GM12878 (cell line): ENCODE data around the gene KDM4C. TPM values are rescaled to one million over a fixed set of nuclear protein-coding genes. Genes with fewer than 3 reads are reported as not detected.

Experiments used
- ATAC-seq: fragments of 200-7000 bp; cut with Tn5 transposase; 3 replicates; pipeline ENCODE4 v1.9.1; 2020; ENCODE audit warnings: mild to moderate bottlenecking, moderate library complexity
- BruUV-seq: library from RNA; stranded (reverse); fragments of 400-500 nt; replicated peaks from 2 replicates; lab custom pipeline; 2021; lab: Mats Ljungman, UMichigan
- CTCF ChIA-PET: fragments of 300-600 bp; sonication (Branson Sonifier 250); formaldehyde crosslinking; extraction: SDS; loops from one replicate; lab custom pipeline; 2021; ENCODE audit warnings: inconsistent platforms; lab: Yijun Ruan, JAX
- POLR2A ChIA-PET: fragments of 350-600 bp; formaldehyde crosslinking; extraction: SDS; loops from one replicate; lab custom pipeline; 2021; ENCODE audit warnings: inconsistent platforms; lab: Charles Lee
- RAD21 ChIA-PET: fragments of 300-600 bp; sonication (Branson Sonifier 250); formaldehyde crosslinking; loops from one replicate; lab custom pipeline; 2023; ENCODE audit warnings: antibody characterized with exemption; ENCODE audit not compliant: unreplicated experiment; lab: Charles Lee
- SMC1A ChIA-PET: fragments of 300-600 bp; sonication (Branson Sonifier 250); formaldehyde crosslinking; loops from one replicate; lab custom pipeline; 2023; ENCODE audit not compliant: unreplicated experiment, uncharacterized antibody; lab: Charles Lee
- DNase-seq: peaks from one replicate; pipeline ENCODE4 v3.0.0-alpha.2; 2011; ENCODE audit warnings: low read depth, low spot score
- FAIRE-seq: peaks from 3 replicates; lab custom pipeline; 2011; peaks lifted over from hg19 to GRCh38; lab: Jason Lieb, UNC
- H2AFZ ChIP-seq: 2 replicates; pipeline ENCODE4 v1.6.0; 2011; ENCODE audit warnings: low read depth, low read length, control low read depth; ENCODE audit not compliant: control insufficient read depth
- H3K27ac ChIP-seq: 2 replicates; pipeline ENCODE4 v1.5.1; 2011; ENCODE audit warnings: control low read depth; ENCODE audit not compliant: control insufficient read depth, insufficient read depth
- H3K27me3 ChIP-seq, 2 experiments: replicated peaks in 1 of 2; 2 replicates each; pipeline versions ENCODE4 v1.6.0 to v1.6.1; 2011; ENCODE audit warnings: low read length in 1 of 2; ENCODE audit not compliant: control insufficient read depth in 2 of 2, insufficient read depth in 2 of 2
- H3K36me3 ChIP-seq, 2 experiments: 2 replicates each; pipeline ENCODE4 v1.5.1; 2011; ENCODE audit warnings: low read length in 1 of 2; ENCODE audit not compliant: control insufficient read depth in 2 of 2, insufficient read depth in 2 of 2
- H3K4me1 ChIP-seq: 2 replicates; pipeline ENCODE4 v1.6.1; 2011; ENCODE audit warnings: mild to moderate bottlenecking, low read length, moderate library complexity, mixed read lengths; ENCODE audit not compliant: control insufficient read depth, insufficient read depth
- H3K4me2 ChIP-seq: 2 replicates; pipeline ENCODE4 v1.6.0; 2011; ENCODE audit warnings: control low read depth; ENCODE audit not compliant: control insufficient read depth, insufficient read depth
- H3K4me3 ChIP-seq: fragments of 200-600 bp; sonication (generic); 2 replicates; pipeline ENCODE4 v1.5.1; 2016
- H3K79me2 ChIP-seq: 2 replicates; pipeline ENCODE4 v1.6.0; 2011; ENCODE audit warnings: low read length; ENCODE audit not compliant: control insufficient read depth, insufficient read depth
- H3K9ac ChIP-seq: 2 replicates; pipeline ENCODE4 v1.8.0; 2011; ENCODE audit warnings: low read length, control low read depth, mixed read lengths; ENCODE audit not compliant: control insufficient read depth, insufficient read depth
- H3K9me3 ChIP-seq: replicated peaks from 3 replicates; pipeline ENCODE4 v1.5.1; 2011; ENCODE audit warnings: mild to moderate bottlenecking, low read length; ENCODE audit not compliant: control insufficient read depth, insufficient read depth
- H4K20me1 ChIP-seq: 2 replicates; pipeline ENCODE4 v1.6.0; 2011; ENCODE audit not compliant: control insufficient read depth, insufficient read depth
- ESRRA ChIP-seq: IDR thresholded peaks from 2 replicates; pipeline ENCODE4 v1.6.1; 2012; ENCODE audit warnings: mild to moderate bottlenecking, low read length, improper control_type of control experiment
- MEF2A ChIP-seq: IDR thresholded peaks from 2 replicates; pipeline ENCODE4 v1.6.1; 2011; ENCODE audit warnings: low read depth, mild to moderate bottlenecking, low read length, moderate library complexity; ENCODE audit not compliant: insufficient read depth
- NRF1 ChIP-seq: conservative IDR thresholded peaks from 2 replicates; pipeline ENCODE4 v1.6.1; 2011; ENCODE audit warnings: mild to moderate bottlenecking, low read depth, low read length, improper control_type of control experiment
- TBL1XR1 ChIP-seq: IDR thresholded peaks from 2 replicates; pipeline ENCODE4 v1.6.1; 2012; ENCODE audit warnings: low read depth, low read length, improper control_type of control experiment
- ZBTB40 ChIP-seq: fragments of 450-650 bp; IDR thresholded peaks from 2 replicates; pipeline ENCODE4 v1.6.1; 2016; ENCODE audit warnings: mild to moderate bottlenecking, moderate library complexity, borderline replicate concordance
- WGBS: methylation state at CpG from one replicate; pipeline ENCODE4 v1.1.6; 2016; ENCODE audit warnings: low lambda C conversion rate; ENCODE audit not compliant: insufficient replicate concordance, insufficient coverage; ENCODE audit errors: missing lambda C conversion rate; 5-methylcytosine and 5-hydroxymethylcytosine counted together
- in situ Hi-C: fragments of 300-500 bp; cut with MboI; formaldehyde crosslinking; loops from 9 replicates; pipeline ENCODE4 v1.14.3; 2018; ENCODE audit warnings: mixed read lengths
- intact Hi-C: fragments of 100-400 bp; cut with micrococcal nuclease; formaldehyde crosslinking; loops from one replicate; pipeline ENCODE4 v1.14.2; 2022; ENCODE audit not compliant: unreplicated experiment
- polyA plus RNA-seq, 11 experiments: library from polyadenylated mRNA; depleted of rRNA in 4 of 11; unstranded in 6 of 11; stranded (reverse) in 5 of 11; fragments of >200 nt; fragmentation: Nextera tagmentation in 4 of 11; fragmentation: Illumina TruSeq in 1 of 11; extraction: Ambion mirVana in 4 of 11; extraction: Trizol in 1 of 11; gene quantifications; 1 replicate in 1 of 11; 2 replicates in 10 of 11; pipeline versions ENCODE4 v1.2.1 to v1.2.3, GENCODE V29; 2011 to 2016; ENCODE audit warnings: inconsistent platforms in 2 of 11, missing spikeins in 2 of 11, low read depth in 1 of 11
- total RNA-seq, 4 experiments: library from RNA; depleted of rRNA in 3 of 4; stranded (reverse); fragments of >200 nt in 3 of 4; fragmentation: Illumina TruSeq in 1 of 4; extraction: Trizol in 1 of 4; gene quantifications; 2 replicates each; pipeline versions ENCODE4 v1.2.1 to v1.2.3, GENCODE V29; 2013 to 2021

Gene KDM4C
- total and polyA plus RNA-seq, 10 of the 15 experiments (the other 5 are each of a cell fraction or from before 2014, with no cell fraction given): 6.8 to 41.2 (median 20.1) TPM

- TF ChIP-seq ZBTB40: no peak
Measured at GRCh38 chr9:7171396-7172153, 413.8 kb downstream of the KDM4C start (continued).

DNA sequence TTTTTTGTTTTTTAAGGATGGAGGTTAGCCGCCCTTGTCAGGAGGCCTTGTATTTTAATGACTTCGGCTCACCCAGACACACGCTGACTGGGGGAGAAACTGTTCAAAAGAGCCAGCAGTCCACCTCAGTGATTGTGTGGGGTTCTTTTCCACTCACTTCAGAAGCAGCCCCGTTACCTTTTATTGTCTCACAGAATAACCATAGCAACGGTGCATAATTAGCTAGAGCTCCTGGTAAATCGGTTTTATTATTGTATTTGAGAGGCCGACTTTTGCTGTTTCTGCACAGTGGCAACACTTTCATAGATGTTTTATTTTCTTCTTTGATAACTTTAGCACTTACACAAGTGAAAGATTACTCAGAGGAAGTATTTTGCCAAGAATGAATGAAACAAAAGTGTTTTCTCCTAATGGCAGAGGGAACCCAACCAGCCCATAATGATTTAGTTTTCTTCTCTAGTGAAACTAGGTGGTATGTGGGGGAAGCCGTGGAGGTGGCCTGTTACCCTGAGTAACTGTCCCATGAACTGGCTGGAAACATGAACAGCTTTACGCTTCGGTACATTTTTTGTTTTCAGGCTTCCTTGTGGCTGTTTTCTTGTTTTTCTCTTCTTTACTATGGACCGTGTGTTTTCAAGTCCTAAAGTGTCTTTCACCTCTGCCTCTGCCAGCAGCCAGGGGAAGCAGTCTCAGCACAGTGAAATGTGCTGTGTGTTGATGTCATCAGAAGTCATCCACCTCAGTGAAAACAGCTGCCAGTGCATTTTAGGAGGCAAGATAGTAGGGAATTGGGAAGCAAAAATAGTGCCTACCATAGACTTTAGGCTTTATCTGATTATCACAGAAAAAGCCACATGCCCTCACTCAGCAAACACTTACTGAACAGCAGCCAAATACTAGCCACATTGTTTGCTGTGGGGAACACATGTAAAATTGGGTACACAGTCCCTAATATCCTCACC lies 414.7 kb downstream of the KDM4C start:
- intact Hi-C loops (loop anchor here (5.0 kb wide), 1 partner anchor 80 kb away; no protein-coding TSS in a partner anchor), in situ Hi-C loops (no loop called here)
- no peaks in the 10 kb centered on the region for H3K79me2 ChIP-seq
- no peak overlapping the region for H3K4me3 ChIP-seq
- no peak overlapping the region for H3K9ac ChIP-seq
- ChIA-PET CTCF (no interaction called here), SMC1A (no interaction called here), POLR2A (interaction anchor here (0.6 kb wide), 1 partner anchor 501 kb away, joined by 3 read pairs; no protein-coding TSS in a partner anchor), RAD21 (no interaction called here)
- FAIRE-seq (no peak), ATAC-seq (no peak), DNase-seq (no peak)
- H4K20me1 ChIP-seq: no peaks in the 10 kb centered on the region
- no peak overlapping the region for H3K27ac ChIP-seq
- H2AFZ ChIP-seq: no peak overlapping the region
- WGBS: 88% methylated on average over 11 of the region's 11 CpGs
- H3K36me3 ChIP-seq: peaks cover 3 to 18% of the 10 kb centered on the region in 2 experiments
- no TSS peak for BruUV-seq
- no peaks in the 10 kb centered on the region for H3K9me3 ChIP-seq
- H3K4me2 ChIP-seq: no peak overlapping the region
- TF ChIP-seq TBL1XR1: no peak
- no peak for TF ChIP-seq NRF1
- no peak for TF ChIP-seq MEF2A
- no peak for TF ChIP-seq ESRRA
- no peaks in the 10 kb centered on the region for H3K4me1 ChIP-seq
- no peaks in the 10 kb centered on the region for H3K27me3 ChIP-seq
